BLaER1 treated with 17β-estradiol and CSF1 and Interleukin-3, amounts not matched to agents 10 nM and 100 nM (cell line): Measurements from ENCODE around the gene RUNX3.
A peak's percentile ranks its signal among the peaks of the same experiment; 100 is the strongest.

Experiments
- H3K27ac ChIP-seq, 11 experiments: shearing (Covaris generic); formaldehyde crosslinking; 2 replicates each; pipeline ENCODE4 v1.8.1; 2022
- H3K27me3 ChIP-seq, 11 experiments: shearing (Covaris generic); formaldehyde crosslinking; 2 replicates each; pipeline ENCODE4 v1.8.1; 2022
- H3K36me3 ChIP-seq, 11 experiments: shearing (Covaris generic); formaldehyde crosslinking; 2 replicates each; pipeline ENCODE4 v1.8.1; 2022
- H3K4me1 ChIP-seq, 10 experiments: shearing (Covaris generic); formaldehyde crosslinking; 2 replicates each; pipeline ENCODE4 v1.8.1; 2022
- H3K4me2 ChIP-seq, 11 experiments: shearing (Covaris generic); formaldehyde crosslinking; 2 replicates each; pipeline ENCODE4 v1.8.1; 2022
- H3K4me3 ChIP-seq, 10 experiments: shearing (Covaris generic); formaldehyde crosslinking; 2 replicates each; pipeline ENCODE4 v1.8.1; 2022
- H3K9ac ChIP-seq, 11 experiments: shearing (Covaris generic); formaldehyde crosslinking; 2 replicates each; pipeline ENCODE4 v1.8.1; 2022
- H3K9me3 ChIP-seq, 11 experiments: shearing (Covaris generic); formaldehyde crosslinking; replicated peaks in 1 of 11; 2 replicates each; pipeline ENCODE4 v1.8.1; 2022
- H4K20me1 ChIP-seq, 11 experiments: shearing (Covaris generic); formaldehyde crosslinking; 2 replicates each; pipeline ENCODE4 v1.8.1; 2022
- Cebpa-rat ChIP-seq, 11 experiments: shearing (Covaris generic); IDR thresholded peaks; 2 replicates each; pipeline ENCODE4 v1.8.1; 2022

RUNX3 gene

GRCh38 chr1:24954631-24955030 is 24.6 kb upstream of the RUNX3 start:
- H3K4me1 ChIP-seq, result peaks cover 57 to 82% (median 70%) of the 10 kb centered on the region in 10 experiments
- no peaks in the 10 kb centered on the region for H3K27me3 ChIP-seq
- TF ChIP-seq Cebpa-rat (IDR thresholded peaks at IDR 0.05), result no peak
- peaks cover 0 to 43% (median 0%) of the 10 kb centered on the region in 11 experiments; a peak in 4 of 22 replicates for H4K20me1 ChIP-seq
- H3K36me3 ChIP-seq, result no peaks in the 10 kb centered on the region
- no peaks in the 10 kb centered on the region for H3K9me3 ChIP-seq
- H3K4me3 ChIP-seq, result 0 out of 20 replicates have a peak overlapping the region, but pooled peaks of 1 of the 10 experiments have one; percentile 5
- no peak overlapping the region for H3K9ac ChIP-seq
- peak overlapping the region; percentile 61 to 86 (median 73) for H3K4me2 ChIP-seq
- peak overlapping the region in 5 of 11 experiments; percentile 9 to 31 (median 15); a peak in 2 of 22 replicates for H3K27ac ChIP-seq

- Histone ChIP-seq H3K27me3 (no peaks in the 10 kb centered on the region), H3K27ac (0 out of 22 replicates have a peak overlapping the region, but pooled peaks of 1 of the 11 experiments have one; percentile 15), H3K4me1 (peaks cover 57 to 86% (median 69%) of the 10 kb centered on the region in 10 experiments), H4K20me1 (peaks cover 0 to 49% (median 0%) of the 10 kb centered on the region in 11 experiments; a peak in 4 of 22 replicates), H3K36me3 (no peaks in the 10 kb centered on the region), H3K9me3 (no peaks in the 10 kb centered on the region), H3K9ac (no peak overlapping the region), H3K4me3 (no peak overlapping the region), H3K4me2 (peak overlapping the region; percentile 61 to 86 (median 73))
- TF ChIP-seq Cebpa-rat (IDR thresholded peaks at IDR 0.05), result no peak
Observed at GRCh38 chr1:24954022-24954421, 23.9 kb upstream of the RUNX3 start.

GRCh38 chr1:24952413-24952841 is 22.4 kb upstream of the RUNX3 start:
- TF ChIP-seq Cebpa-rat (IDR thresholded peaks at IDR 0.05), result no peak
- Histone ChIP-seq H3K36me3 (no peaks in the 10 kb centered on the region), H3K9ac (no peak overlapping the region), H3K9me3 (no peaks in the 10 kb centered on the region), H3K4me3 (no peak overlapping the region), H3K27me3 (no peaks in the 10 kb centered on the region), H4K20me1 (peaks cover 0 to 55% (median 5%) of the 10 kb centered on the region in 11 experiments; a peak in 5 of 22 replicates), H3K27ac (no peak overlapping the region), H3K4me1 (peaks cover 43 to 84% (median 66%) of the 10 kb centered on the region in 10 experiments), H3K4me2 (peak overlapping the region; percentile 10 to 75 (median 58); a peak in 18 of 22 replicates)

- H4K20me1 ChIP-seq, result peaks cover 0 to 57% (median 7%) of the 10 kb centered on the region in 11 experiments; a peak in 5 of 22 replicates
- H3K9ac ChIP-seq, result no peak overlapping the region
- peaks cover 37 to 84% (median 66%) of the 10 kb centered on the region in 10 experiments for H3K4me1 ChIP-seq
- peak overlapping the region in 10 of 11 experiments; percentile 10 to 75 (median 59); a peak in 17 of 22 replicates for H3K4me2 ChIP-seq
- H3K27me3 ChIP-seq, result no peaks in the 10 kb centered on the region
- no peaks in the 10 kb centered on the region for H3K9me3 ChIP-seq
- H3K4me3 ChIP-seq, result no peak overlapping the region
- no peaks in the 10 kb centered on the region for H3K36me3 ChIP-seq
- no peak for TF ChIP-seq Cebpa-rat (IDR thresholded peaks at IDR 0.05)
- no peak overlapping the region for H3K27ac ChIP-seq
Observed at GRCh38 chr1:24951810-24952412, 21.8 kb upstream of the RUNX3 start.

GRCh38 chr1:24951337-24951736 is 21.3 kb upstream of the RUNX3 start:
- H3K9ac ChIP-seq, result no peak overlapping the region

GRCh38 chr1:24949331-24949881 is 19.3 kb upstream of the RUNX3 start:
- no peaks in the 10 kb centered on the region for H3K36me3 ChIP-seq
- peaks cover 0 to 43% (median 7%) of the 10 kb centered on the region in 11 experiments; a peak in 5 of 22 replicates for H4K20me1 ChIP-seq
- H3K9me3 ChIP-seq, result no peaks in the 10 kb centered on the region
- no peak overlapping the region for H3K4me3 ChIP-seq
- no peak overlapping the region for H3K27ac ChIP-seq
- peak overlapping the region in 3 of 11 experiments; percentile 10 to 20 (median 16); a peak in 2 of 22 replicates for H3K4me2 ChIP-seq
- no peak for TF ChIP-seq Cebpa-rat (IDR thresholded peaks at IDR 0.05)
- H3K27me3 ChIP-seq, result no peaks in the 10 kb centered on the region
- H3K9ac ChIP-seq, result no peak overlapping the region
- peaks cover 12 to 72% (median 49%) of the 10 kb centered on the region in 10 experiments for H3K4me1 ChIP-seq

More at GRCh38 chr1:24951337-24951736, 21.3 kb upstream of the RUNX3 start:
- Histone ChIP-seq H3K27ac (no peak overlapping the region), H3K4me3 (no peak overlapping the region), H3K9me3 (no peaks in the 10 kb centered on the region), H3K36me3 (no peaks in the 10 kb centered on the region), H3K27me3 (no peaks in the 10 kb centered on the region), H4K20me1 (peaks cover 0 to 59% (median 7%) of the 10 kb centered on the region in 11 experiments; a peak in 5 of 22 replicates), H3K4me1 (peaks cover 32 to 84% (median 66%) of the 10 kb centered on the region in 10 experiments), H3K4me2 (no peak overlapping the region)
- TF ChIP-seq Cebpa-rat (IDR thresholded peaks at IDR 0.05), result no peak

GRCh38 chr1:24948079-24948827 is 18.2 kb upstream of the RUNX3 start:
- Histone ChIP-seq H3K36me3 (no peaks in the 10 kb centered on the region), H3K4me1 (peaks cover 6 to 72% (median 48%) of the 10 kb centered on the region in 10 experiments; a peak in 19 of 20 replicates), H3K27me3 (peaks cover 0 to 8% (median 0%) of the 10 kb centered on the region in 11 experiments; a peak in 1 of 22 replicates), H3K4me3 (no peak overlapping the region), H3K9me3 (no peaks in the 10 kb centered on the region), H4K20me1 (peaks cover 0 to 48% (median 7%) of the 10 kb centered on the region in 11 experiments; a peak in 5 of 22 replicates), H3K9ac (peak overlapping the region in 4 of 11 experiments; percentile 11 to 42 (median 32); a peak in 4 of 22 replicates), H3K4me2 (peak overlapping the region in 9 of 11 experiments; percentile 62 to 86 (median 77); a peak in 18 of 22 replicates), H3K27ac (no peak overlapping the region)
- TF ChIP-seq Cebpa-rat (IDR thresholded peaks at IDR 0.05), result no peak

GRCh38 chr1:24946861-24947658 is 17.0 kb upstream of the RUNX3 start:
- no peak for TF ChIP-seq Cebpa-rat (IDR thresholded peaks at IDR 0.05)
- Histone ChIP-seq H3K36me3 (no peaks in the 10 kb centered on the region), H3K9ac (peak overlapping the region in 6 of 11 experiments; percentile 5 to 42 (median 22); a peak in 8 of 22 replicates), H3K4me3 (no peak overlapping the region), H3K9me3 (no peaks in the 10 kb centered on the region), H3K27me3 (peaks cover 0 to 16% (median 0%) of the 10 kb centered on the region in 11 experiments; a peak in 2 of 22 replicates), H3K4me2 (peak overlapping the region; percentile 1 to 86 (median 76); a peak in 18 of 22 replicates), H3K4me1 (peaks cover 9 to 72% (median 49%) of the 10 kb centered on the region in 10 experiments; a peak in 19 of 20 replicates), H3K27ac (peak overlapping the region in 2 of 11 experiments; percentile 12 to 39; a peak in 2 of 22 replicates), H4K20me1 (peaks cover 0 to 57% (median 7%) of the 10 kb centered on the region in 11 experiments; a peak in 7 of 22 replicates)
